Dermis microvascular lymphatic vessel endothelial cell (primary cell): ENCODE results near the gene MAP2K3. TPM values are rescaled to one million over a fixed set of nuclear protein-coding genes. Genes with fewer than 3 reads are reported as not detected.

Source experiments
- total RNA-seq: library from RNA; depleted of rRNA; stranded (reverse); fragments of >200 nt; gene quantifications from 2 replicates; pipeline ENCODE4 v1.2.1, GENCODE V29; 2014

MAP2K3 gene
- total RNA-seq, 1 donor from 2014 or later, result 14.2 TPM

Other genes starting within 250 kb of the MAP2K3 start
- 181 and 266 TPM in 2 replicates for gene USP22, start 241.7 kb upstream of the MAP2K3 start, total RNA-seq
- gene DHRS7B, start 157.7 kb upstream of the MAP2K3 start, total RNA-seq, result 14.4 and 17.2 TPM in 2 replicates
- gene TMEM11, start 70.5 kb upstream of the MAP2K3 start, total RNA-seq, result 16.9 and 21.7 TPM in 2 replicates
- 1.9 and 5.3 TPM in 2 replicates for gene NATD1, start 31.3 kb upstream of the MAP2K3 start, total RNA-seq
- 0.25 and 0.26 TPM in 2 replicates for gene KCNJ12, start 91.6 kb downstream of the MAP2K3 start, total RNA-seq